WTC11 (cell line): Measurements from ENCODE around the gene NUPR1.

Experiments
- CTCF ChIP-seq: fragments of 200-600 bp; IDR thresholded peaks from 2 replicates; pipeline ENCODE4 v1.8.0; 2022; ENCODE audit warnings: antibody characterized with exemption
- IRF1 ChIP-seq: sonication (generic); formaldehyde crosslinking; IDR thresholded peaks from 2 replicates; pipeline ENCODE4 v1.8.0; 2023; ENCODE audit warnings: missing genetic modification reagents
- JUN ChIP-seq: sonication (generic); formaldehyde crosslinking; IDR thresholded peaks from 2 replicates; pipeline ENCODE4 v1.8.0; 2023; ENCODE audit warnings: mild to moderate bottlenecking, missing genetic modification reagents
- MLX ChIP-seq: sonication (generic); formaldehyde crosslinking; IDR thresholded peaks from 2 replicates; pipeline ENCODE4 v1.8.1; 2023; ENCODE audit warnings: mild to moderate bottlenecking, missing genetic modification reagents, moderate library complexity
- PREB ChIP-seq: sonication (generic); formaldehyde crosslinking; IDR thresholded peaks from 2 replicates; pipeline ENCODE4 v1.8.1; 2022; ENCODE audit warnings: mild to moderate bottlenecking, missing genetic modification reagents, moderate library complexity, borderline replicate concordance
- SP1 ChIP-seq: sonication (generic); formaldehyde crosslinking; conservative IDR thresholded peaks from 2 replicates; pipeline ENCODE4 v1.8.1; 2022; ENCODE audit warnings: missing genetic modification reagents
- TP53 ChIP-seq: sonication (generic); formaldehyde crosslinking; IDR thresholded peaks from 2 replicates; pipeline ENCODE4 v1.8.1; 2023; ENCODE audit warnings: mild to moderate bottlenecking, missing genetic modification reagents

GRCh38 chr16:28505489-28506137 lies 33.2 kb downstream of the NUPR1 start:
- no peak for TF ChIP-seq MLX (CRISPR knock-in tag)
- no peak for TF ChIP-seq CTCF
- TF ChIP-seq TP53 (CRISPR knock-in tag): no peak
- no peak for TF ChIP-seq SP1 (CRISPR knock-in tag)
- TF ChIP-seq JUN (CRISPR knock-in tag): no peak
- TF ChIP-seq PREB (CRISPR knock-in tag): no peak
- TF ChIP-seq IRF1 (CRISPR knock-in tag): no peak
